ENCODE data around the gene IGIP.

DNA sequence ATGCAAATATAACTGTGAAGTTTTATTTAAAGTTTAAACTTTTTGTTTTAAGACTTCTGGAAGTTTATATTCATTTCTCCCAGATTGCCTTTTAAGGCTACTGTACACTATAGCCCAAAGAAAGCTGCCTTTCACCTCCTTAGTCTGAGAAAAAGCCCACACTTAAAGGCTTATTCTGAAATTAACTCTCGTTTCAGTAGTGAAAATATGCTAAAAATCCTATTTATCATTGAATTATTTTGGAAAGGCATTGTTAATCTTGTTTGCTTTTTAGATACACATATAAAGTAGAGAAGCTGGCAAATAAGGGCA lies 15.1 kb upstream of the IGIP start:
- TF ChIP-seq POLR2A (IDR thresholded peaks at IDR 0.05): no peak
- TF ChIP-seq, protein P1, sequence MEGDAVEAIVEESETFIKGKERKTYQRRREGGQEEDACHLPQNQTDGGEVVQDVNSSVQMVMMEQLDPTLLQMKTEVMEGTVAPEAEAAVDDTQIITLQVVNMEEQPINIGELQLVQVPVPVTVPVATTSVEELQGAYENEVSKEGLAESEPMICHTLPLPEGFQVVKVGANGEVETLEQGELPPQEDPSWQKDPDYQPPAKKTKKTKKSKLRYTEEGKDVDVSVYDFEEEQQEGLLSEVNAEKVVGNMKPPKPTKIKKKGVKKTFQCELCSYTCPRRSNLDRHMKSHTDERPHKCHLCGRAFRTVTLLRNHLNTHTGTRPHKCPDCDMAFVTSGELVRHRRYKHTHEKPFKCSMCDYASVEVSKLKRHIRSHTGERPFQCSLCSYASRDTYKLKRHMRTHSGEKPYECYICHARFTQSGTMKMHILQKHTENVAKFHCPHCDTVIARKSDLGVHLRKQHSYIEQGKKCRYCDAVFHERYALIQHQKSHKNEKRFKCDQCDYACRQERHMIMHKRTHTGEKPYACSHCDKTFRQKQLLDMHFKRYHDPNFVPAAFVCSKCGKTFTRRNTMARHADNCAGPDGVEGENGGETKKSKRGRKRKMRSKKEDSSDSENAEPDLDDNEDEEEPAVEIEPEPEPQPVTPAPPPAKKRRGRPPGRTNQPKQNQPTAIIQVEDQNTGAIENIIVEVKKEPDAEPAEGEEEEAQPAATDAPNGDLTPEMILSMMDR (IDR thresholded peaks at IDR 0.05): no peak

All from testis (tissue), 2 donors.